DMS114 treated with DMSO at 0.1 percent for 48 hours (cell line): Measurements from ENCODE around the gene FCRLA.
A peak's percentile ranks its signal among the peaks of the same experiment; 100 is the strongest.

Experiments used
- DNase-seq: peaks from one replicate; lab custom pipeline; 2025; ENCODE audit not compliant: unreplicated experiment; lab: John Stamatoyannopoulos, UW

The FCRLA gene

GRCh38 chr1:161730050-161730564 is 23.1 kb downstream of the FCRLA start:
- no peak for DNase-seq

- DNase-seq: no peak
Observed at GRCh38 chr1:161731241-161731640, 24.2 kb downstream of the FCRLA start.

GRCh38 chr1:161731981-161732718 is 25.1 kb downstream of the FCRLA start:
- DNase-seq: no peak

- no peak for DNase-seq
Observed at GRCh38 chr1:161733526-161733925, 26.5 kb downstream of the FCRLA start.

GRCh38 chr1:161735837-161736236 is 28.8 kb downstream of the FCRLA start:
- DNase-seq: no peak

GRCh38 chr1:161736335-161736969 is 29.4 kb downstream of the FCRLA start:
- no peak for DNase-seq

GRCh38 chr1:161737625-161738024 is 30.6 kb downstream of the FCRLA start:
- no peak for DNase-seq

GRCh38 chr1:161738627-161739287 is 31.7 kb downstream of the FCRLA start:
- peak; percentile 87 for DNase-seq

GRCh38 chr1:161739865-161740566 is 33.0 kb downstream of the FCRLA start:
- no peak for DNase-seq

- DNase-seq: no peak
Observed at GRCh38 chr1:161740921-161741320, 33.9 kb downstream of the FCRLA start.

- DNase-seq: no peak
Observed at GRCh38 chr1:161743231-161743630, 36.2 kb downstream of the FCRLA start.

- no peak for DNase-seq
Observed at GRCh38 chr1:161747801-161748200, 40.8 kb downstream of the FCRLA start.

- peak; percentile 96 for DNase-seq
Observed at GRCh38 chr1:161749509-161750407, 42.7 kb downstream of the FCRLA start, which contains the start of gene DUSP12. TSS of gene DUSP12 (plus strand) at chr1:161749786. CDS start at chr1:161749802, 16 bp downstream.

GRCh38 chr1:161763522-161764098 is 56.6 kb downstream of the FCRLA start:
- peak; percentile 44 for DNase-seq
